Measurements from ENCODE around the gene ADAMTS2. TPM values are rescaled to one million over a fixed set of nuclear protein-coding genes. Genes with fewer than 3 reads are reported as not detected.

The ADAMTS2 gene
- total RNA-seq, 1 donor from 2014 or later, result 7.7 TPM

DNA sequence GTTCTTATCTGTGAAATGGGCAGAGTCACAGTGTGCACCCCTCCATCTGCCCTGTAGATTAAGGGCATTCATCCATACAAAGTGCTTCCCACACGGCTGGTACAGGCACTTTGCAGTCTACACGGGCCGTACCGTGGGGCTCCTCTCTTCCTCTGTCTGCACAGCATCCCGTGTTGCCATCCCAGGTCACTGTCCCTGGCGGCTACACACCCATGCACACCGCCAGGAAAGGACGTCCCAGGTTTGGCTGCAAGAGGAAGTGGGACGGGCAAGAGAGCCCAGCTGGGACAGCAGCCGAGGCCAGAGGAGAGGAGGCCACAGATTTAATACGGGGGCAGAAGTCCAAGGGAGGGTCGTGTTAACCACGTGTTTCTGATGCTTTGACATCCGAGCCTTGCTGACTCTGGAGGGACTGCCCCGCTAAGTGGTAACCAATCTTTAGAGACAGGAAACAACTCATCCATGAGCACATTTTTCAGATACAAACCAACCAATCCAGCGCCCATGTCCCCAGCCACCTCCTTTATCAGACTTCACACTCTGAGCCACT, 165.1 kb downstream of the ADAMTS2 start:
- Mint-ChIP-seq H3K9me3 (no peaks in the 10 kb centered on the region), H3K4me1 (ENCODE audit: unreplicated experiment) (peaks cover 6% of the 10 kb centered on the region), H3K4me3 (no peak overlapping the region), H3K27ac (no peak overlapping the region), H3K27me3 (peaks cover 7% of the 10 kb centered on the region), H3K36me3 (no peaks in the 10 kb centered on the region)
- DNase-seq (ENCODE audit: extremely low spot score, unreplicated experiment), result no peak
- TF ChIP-seq, protein P1, sequence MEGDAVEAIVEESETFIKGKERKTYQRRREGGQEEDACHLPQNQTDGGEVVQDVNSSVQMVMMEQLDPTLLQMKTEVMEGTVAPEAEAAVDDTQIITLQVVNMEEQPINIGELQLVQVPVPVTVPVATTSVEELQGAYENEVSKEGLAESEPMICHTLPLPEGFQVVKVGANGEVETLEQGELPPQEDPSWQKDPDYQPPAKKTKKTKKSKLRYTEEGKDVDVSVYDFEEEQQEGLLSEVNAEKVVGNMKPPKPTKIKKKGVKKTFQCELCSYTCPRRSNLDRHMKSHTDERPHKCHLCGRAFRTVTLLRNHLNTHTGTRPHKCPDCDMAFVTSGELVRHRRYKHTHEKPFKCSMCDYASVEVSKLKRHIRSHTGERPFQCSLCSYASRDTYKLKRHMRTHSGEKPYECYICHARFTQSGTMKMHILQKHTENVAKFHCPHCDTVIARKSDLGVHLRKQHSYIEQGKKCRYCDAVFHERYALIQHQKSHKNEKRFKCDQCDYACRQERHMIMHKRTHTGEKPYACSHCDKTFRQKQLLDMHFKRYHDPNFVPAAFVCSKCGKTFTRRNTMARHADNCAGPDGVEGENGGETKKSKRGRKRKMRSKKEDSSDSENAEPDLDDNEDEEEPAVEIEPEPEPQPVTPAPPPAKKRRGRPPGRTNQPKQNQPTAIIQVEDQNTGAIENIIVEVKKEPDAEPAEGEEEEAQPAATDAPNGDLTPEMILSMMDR (conservative IDR thresholded peaks at IDR 0.05), result no peak

DNA sequence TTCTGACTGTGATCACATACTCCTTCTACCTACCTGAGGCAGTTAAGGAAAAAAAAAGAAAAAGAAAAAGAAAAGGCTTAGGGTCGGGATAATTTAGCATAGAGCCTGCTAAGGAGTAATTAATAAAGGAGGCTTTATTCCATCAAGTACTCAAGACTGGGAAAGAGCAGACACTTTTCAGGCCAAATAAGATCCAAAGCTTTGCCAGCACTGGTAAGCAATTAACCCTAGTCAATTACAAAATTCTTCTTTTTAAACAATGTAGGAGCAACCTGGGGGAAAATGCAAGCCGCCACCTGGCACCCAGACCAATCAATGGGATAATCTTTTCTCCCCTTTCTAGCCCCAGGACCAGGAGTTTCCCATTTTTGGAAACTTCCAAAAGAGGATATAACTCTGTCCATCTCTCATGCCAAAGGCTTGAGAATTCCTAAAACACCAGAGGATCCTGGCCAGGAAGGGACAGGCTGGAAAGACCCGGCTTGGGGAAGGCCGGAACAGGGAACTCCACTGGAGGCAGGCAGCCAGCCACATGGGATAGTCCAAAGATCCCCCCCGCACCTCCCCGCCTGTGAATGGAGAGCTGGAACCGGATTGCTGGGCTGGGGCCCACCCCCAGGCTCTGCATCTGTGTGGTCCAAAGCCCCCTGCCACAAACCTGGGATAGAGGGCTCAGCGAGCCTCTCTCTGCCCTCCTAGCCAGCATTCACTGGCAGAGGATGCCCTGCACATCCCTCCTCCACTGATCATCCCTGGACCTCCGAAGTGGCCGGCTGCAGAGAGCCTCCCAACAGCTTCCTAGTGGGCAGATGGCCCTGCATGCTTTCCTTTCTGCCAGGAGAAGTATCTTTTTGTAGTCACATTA, 167.3 kb downstream of the ADAMTS2 start:
- H3K27me3 Mint-ChIP-seq, result peaks cover 7% of the 10 kb centered on the region
- no peak overlapping the region for H3K4me3 Mint-ChIP-seq
- H3K27ac Mint-ChIP-seq, result no peak overlapping the region
- TF ChIP-seq, protein P1 (conservative IDR thresholded peaks at IDR 0.05), result no peak
- no peaks in the 10 kb centered on the region for H3K9me3 Mint-ChIP-seq
- DNase-seq (ENCODE audit: extremely low spot score, unreplicated experiment), result no peak
- no peaks in the 10 kb centered on the region for H3K36me3 Mint-ChIP-seq
- no peaks in the 10 kb centered on the region for H3K4me1 Mint-ChIP-seq (ENCODE audit: unreplicated experiment)

DNA sequence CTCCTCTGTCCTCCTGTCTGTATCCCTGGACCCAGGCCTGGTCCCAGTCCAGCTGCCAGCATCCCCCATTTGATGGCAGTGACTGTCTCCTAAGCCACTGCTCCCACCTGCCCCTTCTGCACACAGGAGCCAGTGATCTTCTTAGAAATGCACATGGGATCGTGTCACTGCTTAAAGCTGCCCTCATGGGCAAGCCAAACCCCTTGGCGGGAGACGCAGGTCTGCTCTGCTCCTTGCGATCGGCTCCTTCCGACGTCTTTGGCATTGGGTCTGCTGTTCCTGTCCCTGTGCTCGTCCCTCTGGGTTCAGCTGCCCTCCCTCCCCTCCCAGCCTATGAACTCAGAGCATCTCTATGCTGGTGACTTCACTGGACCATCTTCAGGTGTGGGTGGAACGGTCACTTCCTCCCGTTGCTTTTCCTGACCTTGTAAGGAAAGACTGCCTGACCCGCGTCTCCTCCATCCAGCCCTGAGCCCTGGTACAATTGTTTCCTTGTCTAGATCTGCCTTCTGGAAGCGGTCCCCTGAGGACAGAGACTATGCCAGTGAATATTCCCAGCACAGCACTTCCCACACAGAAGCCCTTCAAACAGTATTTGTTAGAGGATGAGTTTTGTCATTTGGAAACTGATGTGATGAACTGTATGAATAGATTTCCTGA, 168.6 kb downstream of the ADAMTS2 start:
- Mint-ChIP-seq H3K9me3 (no peaks in the 10 kb centered on the region), H3K27ac (no peak overlapping the region), H3K4me3 (no peak overlapping the region), H3K36me3 (no peaks in the 10 kb centered on the region), H3K27me3 (peaks cover 7% of the 10 kb centered on the region), H3K4me1 (ENCODE audit: unreplicated experiment) (no peaks in the 10 kb centered on the region)
- TF ChIP-seq, protein P1 (conservative IDR thresholded peaks at IDR 0.05), result no peak
- DNase-seq (ENCODE audit: extremely low spot score, unreplicated experiment), result no peak

DNA sequence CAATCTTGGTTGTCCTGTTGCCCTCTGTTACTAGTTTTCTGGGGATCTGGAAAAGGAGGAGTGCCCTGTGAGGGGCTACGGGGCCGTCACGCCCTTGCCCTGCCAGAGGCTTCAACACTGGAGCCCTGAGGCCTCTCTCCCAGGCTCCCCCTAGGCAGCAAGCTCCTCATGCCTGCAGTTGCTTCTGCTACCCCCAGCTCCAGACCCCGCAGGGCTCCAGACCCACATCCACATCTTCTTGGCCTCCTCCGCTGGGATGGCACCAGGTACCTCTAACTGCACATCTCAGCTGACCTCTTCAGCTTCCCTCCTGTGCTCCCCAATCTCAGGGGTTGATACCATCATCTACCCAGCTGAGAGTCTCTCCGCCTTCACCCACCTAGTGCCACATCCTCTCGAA, 169.1 kb downstream of the ADAMTS2 start:
- Mint-ChIP-seq H3K27me3 (peaks cover 7% of the 10 kb centered on the region), H3K9me3 (no peaks in the 10 kb centered on the region), H3K27ac (no peak overlapping the region), H3K4me1 (ENCODE audit: unreplicated experiment) (no peaks in the 10 kb centered on the region), H3K4me3 (no peak overlapping the region), H3K36me3 (no peaks in the 10 kb centered on the region)
- TF ChIP-seq, protein P1 (conservative IDR thresholded peaks at IDR 0.05), result no peak
- DNase-seq (ENCODE audit: extremely low spot score, unreplicated experiment), result no peak

DNA sequence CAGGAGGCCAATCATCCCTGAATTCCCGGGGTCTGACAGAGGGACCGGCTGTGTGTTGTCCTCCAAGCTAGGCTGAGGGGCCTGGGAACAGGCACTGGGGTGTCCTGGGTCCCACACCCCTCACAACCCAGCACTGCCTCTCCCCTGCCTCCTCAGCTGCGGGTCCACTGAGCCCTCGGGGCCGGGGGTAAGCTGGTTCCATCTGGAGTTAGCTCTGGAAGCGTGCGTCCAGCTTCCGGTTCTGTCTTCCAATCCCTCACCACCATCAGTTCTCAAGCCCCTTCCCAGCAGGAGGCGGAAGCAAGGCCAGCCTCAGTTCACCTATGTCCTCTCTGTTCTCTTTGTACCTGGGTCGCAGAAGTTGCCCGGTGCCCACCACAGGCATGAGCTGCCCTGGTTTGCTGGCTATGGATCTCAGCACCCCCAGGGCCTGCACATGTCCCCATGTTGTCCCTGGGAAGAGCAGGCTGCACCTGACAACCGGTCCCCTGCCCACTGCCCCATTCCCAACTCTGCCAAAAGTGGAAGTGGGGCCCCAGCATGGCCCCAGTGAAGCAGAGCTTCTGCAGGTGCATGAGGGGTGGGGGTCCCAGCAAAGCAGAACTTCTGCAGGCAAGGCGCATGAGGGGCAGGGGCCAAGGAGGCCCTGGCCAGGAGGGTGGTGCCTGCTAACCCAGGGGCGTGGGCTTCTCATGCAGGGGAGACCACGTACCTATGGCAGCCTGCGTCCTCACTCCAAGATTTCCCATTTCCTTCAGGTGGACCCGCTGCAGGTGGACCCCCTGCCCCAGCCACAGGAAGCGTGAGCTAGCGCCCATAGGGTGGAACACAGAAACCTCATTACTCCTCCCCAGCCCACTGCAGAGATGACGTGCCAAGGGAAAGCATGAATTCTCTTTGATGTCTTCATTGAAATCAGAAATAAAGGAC, 173.2 kb downstream of the ADAMTS2 start:
- no peaks in the 10 kb centered on the region for H3K4me1 Mint-ChIP-seq (ENCODE audit: unreplicated experiment)
- DNase-seq (ENCODE audit: extremely low spot score, unreplicated experiment), result no peak
- peaks cover 3% of the 10 kb centered on the region for H3K27me3 Mint-ChIP-seq
- no peaks in the 10 kb centered on the region for H3K9me3 Mint-ChIP-seq
- TF ChIP-seq, protein P1 (conservative IDR thresholded peaks at IDR 0.05), result no peak
- H3K4me3 Mint-ChIP-seq, result no peak overlapping the region
- no peaks in the 10 kb centered on the region for H3K36me3 Mint-ChIP-seq
- no peak overlapping the region for H3K27ac Mint-ChIP-seq
